Ishikawa (cell line): ENCODE results near the gene NFKB1.

ENCODE experiments used
- CEBPB ChIP-seq: IDR thresholded peaks from 2 replicates; pipeline ENCODE4 v1.6.1; 2012
- CREB1 ChIP-seq: IDR thresholded peaks from 2 replicates; pipeline ENCODE4 v1.6.1; 2012; ENCODE audit warnings: low read depth
- EGR1 ChIP-seq: IDR thresholded peaks from 2 replicates; pipeline ENCODE4 v1.6.1; 2012
- EP300 ChIP-seq: IDR thresholded peaks from 2 replicates; pipeline ENCODE4 v1.6.1; 2012; ENCODE audit warnings: borderline replicate concordance
- FOXM1 ChIP-seq: IDR thresholded peaks from 2 replicates; pipeline ENCODE4 v1.6.1; 2012; ENCODE audit warnings: low read depth, borderline replicate concordance
- MAX ChIP-seq: IDR thresholded peaks from 2 replicates; pipeline ENCODE4 v1.6.1; 2012
- NFIC ChIP-seq: IDR thresholded peaks from 2 replicates; pipeline ENCODE4 v1.6.1; 2012
- RAD21 ChIP-seq: IDR thresholded peaks from 2 replicates; pipeline ENCODE4 v1.6.1; 2012; ENCODE audit warnings: low read depth
- TAF1 ChIP-seq: IDR thresholded peaks from 2 replicates; pipeline ENCODE4 v1.6.1; 2012; ENCODE audit warnings: low read depth, mild to moderate bottlenecking
- TCF12 ChIP-seq: IDR thresholded peaks from 2 replicates; pipeline ENCODE4 v1.6.1; 2012; ENCODE audit warnings: low read depth
- TEAD4 ChIP-seq: IDR thresholded peaks from 2 replicates; pipeline ENCODE4 v1.6.1; 2012
- USF1 ChIP-seq: IDR thresholded peaks from 2 replicates; pipeline ENCODE4 v1.6.1; 2012
- YY1 ChIP-seq: IDR thresholded peaks from 2 replicates; pipeline ENCODE4 v1.6.1; 2012; ENCODE audit warnings: low read depth
- ZBTB7A ChIP-seq: IDR thresholded peaks from 2 replicates; pipeline ENCODE4 v1.6.1; 2012; ENCODE audit warnings: low read depth
- TF ChIP-seq, protein P1 (sequence below): IDR thresholded peaks from 2 replicates; pipeline ENCODE4 v1.6.1; 2012; ENCODE audit warnings: low read depth, mild to moderate bottlenecking

NFKB1 gene

DNA sequence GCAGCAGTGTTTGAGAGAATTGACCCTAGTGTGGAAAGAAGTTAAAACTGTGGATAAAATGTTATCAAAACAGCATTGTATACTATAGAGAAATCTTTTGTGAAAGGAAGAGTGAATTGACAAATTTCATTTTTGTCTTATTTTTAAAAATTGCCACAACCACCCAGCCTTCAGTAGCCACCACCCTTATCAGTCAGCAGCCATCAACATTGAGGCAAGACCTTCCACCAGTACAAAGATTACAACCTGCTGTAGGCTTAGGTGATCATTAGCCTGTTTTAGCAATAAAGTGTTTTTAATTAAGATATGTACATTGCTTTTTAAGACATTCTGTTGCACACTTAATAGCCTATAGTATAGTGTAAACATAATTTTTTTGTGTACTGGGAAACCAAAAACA, 91.1 kb downstream of the NFKB1 start:
- TF ChIP-seq EP300 (no peak), ZBTB7A (no peak), TCF12 (no peak), EGR1 (no peak), RAD21 (no peak), TAF1 (no peak), USF1 (no peak), MAX (no peak), YY1 (no peak), CREB1 (no peak)
- TF ChIP-seq, protein P1, sequence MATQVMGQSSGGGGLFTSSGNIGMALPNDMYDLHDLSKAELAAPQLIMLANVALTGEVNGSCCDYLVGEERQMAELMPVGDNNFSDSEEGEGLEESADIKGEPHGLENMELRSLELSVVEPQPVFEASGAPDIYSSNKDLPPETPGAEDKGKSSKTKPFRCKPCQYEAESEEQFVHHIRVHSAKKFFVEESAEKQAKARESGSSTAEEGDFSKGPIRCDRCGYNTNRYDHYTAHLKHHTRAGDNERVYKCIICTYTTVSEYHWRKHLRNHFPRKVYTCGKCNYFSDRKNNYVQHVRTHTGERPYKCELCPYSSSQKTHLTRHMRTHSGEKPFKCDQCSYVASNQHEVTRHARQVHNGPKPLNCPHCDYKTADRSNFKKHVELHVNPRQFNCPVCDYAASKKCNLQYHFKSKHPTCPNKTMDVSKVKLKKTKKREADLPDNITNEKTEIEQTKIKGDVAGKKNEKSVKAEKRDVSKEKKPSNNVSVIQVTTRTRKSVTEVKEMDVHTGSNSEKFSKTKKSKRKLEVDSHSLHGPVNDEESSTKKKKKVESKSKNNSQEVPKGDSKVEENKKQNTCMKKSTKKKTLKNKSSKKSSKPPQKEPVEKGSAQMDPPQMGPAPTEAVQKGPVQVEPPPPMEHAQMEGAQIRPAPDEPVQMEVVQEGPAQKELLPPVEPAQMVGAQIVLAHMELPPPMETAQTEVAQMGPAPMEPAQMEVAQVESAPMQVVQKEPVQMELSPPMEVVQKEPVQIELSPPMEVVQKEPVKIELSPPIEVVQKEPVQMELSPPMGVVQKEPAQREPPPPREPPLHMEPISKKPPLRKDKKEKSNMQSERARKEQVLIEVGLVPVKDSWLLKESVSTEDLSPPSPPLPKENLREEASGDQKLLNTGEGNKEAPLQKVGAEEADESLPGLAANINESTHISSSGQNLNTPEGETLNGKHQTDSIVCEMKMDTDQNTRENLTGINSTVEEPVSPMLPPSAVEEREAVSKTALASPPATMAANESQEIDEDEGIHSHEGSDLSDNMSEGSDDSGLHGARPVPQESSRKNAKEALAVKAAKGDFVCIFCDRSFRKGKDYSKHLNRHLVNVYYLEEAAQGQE, result no peak

DNA sequence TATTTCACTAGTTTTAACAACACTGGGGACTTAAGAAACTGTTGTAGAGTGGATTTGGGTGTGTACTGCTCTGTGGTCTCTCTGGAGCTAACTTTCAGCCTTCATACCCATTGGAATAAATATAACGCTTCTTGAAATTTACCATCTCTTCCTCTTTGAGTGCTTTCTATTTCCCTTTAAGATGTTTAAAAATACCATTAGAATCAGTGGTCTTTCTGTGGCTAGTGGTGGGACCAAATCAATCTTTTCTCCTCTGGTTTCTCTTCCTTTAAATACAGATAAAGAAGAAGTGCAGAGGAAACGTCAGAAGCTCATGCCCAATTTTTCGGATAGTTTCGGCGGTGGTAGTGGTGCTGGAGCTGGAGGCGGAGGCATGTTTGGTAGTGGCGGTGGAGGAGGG, 92.0 kb downstream of the NFKB1 start:
- TF ChIP-seq CREB1, result no peak
- TF ChIP-seq, protein P1, result no peak
- no peak for TF ChIP-seq YY1
- no peak for TF ChIP-seq EGR1
- no peak for TF ChIP-seq MAX
- no peak for TF ChIP-seq USF1
- TF ChIP-seq FOXM1, result no peak
- no peak for TF ChIP-seq ZBTB7A
- no peak for TF ChIP-seq TEAD4
- TF ChIP-seq EP300, result no peak
- no peak for TF ChIP-seq CEBPB
- TF ChIP-seq RAD21, result no peak
- no peak for TF ChIP-seq NFIC
- TF ChIP-seq TCF12, result no peak
- TF ChIP-seq TAF1, result no peak

GRCh38 chr4:102594000-102594399, 92.8 kb downstream of the NFKB1 start:
- no peak for TF ChIP-seq CEBPB
- no peak for TF ChIP-seq USF1
- no peak for TF ChIP-seq CREB1
- no peak for TF ChIP-seq YY1
- TF ChIP-seq NFIC, result no peak
- TF ChIP-seq EGR1, result no peak
- TF ChIP-seq TEAD4, result no peak
- no peak for TF ChIP-seq FOXM1
- no peak for TF ChIP-seq RAD21
- no peak for TF ChIP-seq ZBTB7A
- TF ChIP-seq, protein P1, result no peak
- no peak for TF ChIP-seq MAX
- no peak for TF ChIP-seq TCF12
- TF ChIP-seq EP300, result no peak
- TF ChIP-seq TAF1, result no peak

DNA sequence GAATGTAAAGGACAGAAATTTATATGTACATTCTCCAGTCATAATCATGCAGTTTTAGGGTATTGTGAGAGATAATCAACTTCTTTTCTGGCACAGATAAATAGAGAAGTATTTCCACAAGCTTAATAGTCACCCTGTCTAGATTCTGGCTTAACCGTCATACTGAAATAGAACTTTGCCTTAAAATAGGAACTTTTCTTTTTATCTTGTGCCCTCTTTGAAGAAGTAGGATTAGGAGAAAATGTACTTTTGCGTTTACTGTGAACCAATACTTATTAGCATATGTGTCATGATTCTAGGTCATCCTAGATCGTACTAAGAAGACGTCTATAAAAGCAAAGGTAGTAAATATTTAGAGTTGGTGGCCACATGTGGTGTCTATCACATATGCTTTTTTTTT, 95.4 kb downstream of the NFKB1 start:
- no peak for TF ChIP-seq EP300
- no peak for TF ChIP-seq EGR1
- no peak for TF ChIP-seq TCF12
- TF ChIP-seq TEAD4, result no peak
- TF ChIP-seq, protein P1, result no peak
- no peak for TF ChIP-seq FOXM1
- no peak for TF ChIP-seq NFIC
- TF ChIP-seq TAF1, result no peak
- no peak for TF ChIP-seq USF1
